ENCODE data around the gene ACAN. TPM values are rescaled to one million over a fixed set of nuclear protein-coding genes. Genes with fewer than 3 reads are reported as not detected.
"Not testable (repeated sequence)": the region's sequence is repeated elsewhere in the genome, so short reads cannot be mapped to it uniquely, and the experiment has no call there.

The ACAN gene
- total RNA-seq, 2 experiments from 2014 or later = not detected

DNA sequence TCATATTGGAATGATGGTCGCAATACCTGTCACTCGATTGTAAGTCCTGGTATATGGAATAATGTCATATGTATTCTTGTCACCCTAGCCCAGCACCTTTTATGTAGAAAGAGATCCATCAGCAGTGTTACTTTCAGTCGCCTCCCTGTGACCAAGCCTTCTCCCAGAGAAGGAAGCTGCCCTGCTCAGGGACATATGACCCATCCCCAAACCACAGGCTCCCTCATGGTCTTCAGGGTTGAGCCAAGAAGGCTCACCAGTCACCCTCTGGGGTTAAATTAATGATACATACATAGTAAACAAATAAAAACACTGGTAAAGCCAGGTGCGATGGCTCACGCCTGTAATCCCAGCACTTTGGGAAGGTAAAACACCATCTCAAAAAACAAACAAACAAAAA, 114.5 kb downstream of the ACAN start:
- peaks cover 7% of the 10 kb centered on the region for H3K27me3 Mint-ChIP-seq
- TF ChIP-seq, protein P1, sequence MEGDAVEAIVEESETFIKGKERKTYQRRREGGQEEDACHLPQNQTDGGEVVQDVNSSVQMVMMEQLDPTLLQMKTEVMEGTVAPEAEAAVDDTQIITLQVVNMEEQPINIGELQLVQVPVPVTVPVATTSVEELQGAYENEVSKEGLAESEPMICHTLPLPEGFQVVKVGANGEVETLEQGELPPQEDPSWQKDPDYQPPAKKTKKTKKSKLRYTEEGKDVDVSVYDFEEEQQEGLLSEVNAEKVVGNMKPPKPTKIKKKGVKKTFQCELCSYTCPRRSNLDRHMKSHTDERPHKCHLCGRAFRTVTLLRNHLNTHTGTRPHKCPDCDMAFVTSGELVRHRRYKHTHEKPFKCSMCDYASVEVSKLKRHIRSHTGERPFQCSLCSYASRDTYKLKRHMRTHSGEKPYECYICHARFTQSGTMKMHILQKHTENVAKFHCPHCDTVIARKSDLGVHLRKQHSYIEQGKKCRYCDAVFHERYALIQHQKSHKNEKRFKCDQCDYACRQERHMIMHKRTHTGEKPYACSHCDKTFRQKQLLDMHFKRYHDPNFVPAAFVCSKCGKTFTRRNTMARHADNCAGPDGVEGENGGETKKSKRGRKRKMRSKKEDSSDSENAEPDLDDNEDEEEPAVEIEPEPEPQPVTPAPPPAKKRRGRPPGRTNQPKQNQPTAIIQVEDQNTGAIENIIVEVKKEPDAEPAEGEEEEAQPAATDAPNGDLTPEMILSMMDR (IDR thresholded peaks at IDR 0.05) = no peak
- H3K27ac Mint-ChIP-seq = no peak overlapping the region
- H3K9me3 Mint-ChIP-seq = no peaks in the 10 kb centered on the region
- DNase-seq = no peak
- H3K36me3 Mint-ChIP-seq (ENCODE audit: low read depth) = no peaks in the 10 kb centered on the region
- intact Hi-C loops (cut with micrococcal nuclease) = no loop called here
- POLR2A ChIA-PET = interaction anchor here (1.3 kb wide), 1 partner anchor 21 kb away, joined by 4 read pairs; no protein-coding TSS in a partner anchor
- H3K4me1 Mint-ChIP-seq (ENCODE audit: low read depth) = peaks cover 23% of the 10 kb centered on the region
- CTCF ChIA-PET = interaction anchor here (1.9 to 2.2 kb wide), 2 partner anchors 13 to 15 kb away, joined by 5 to 9 read pairs; no protein-coding TSS in a partner anchor
- no peak for ATAC-seq
- no peak overlapping the region for H3K4me3 Mint-ChIP-seq

DNA sequence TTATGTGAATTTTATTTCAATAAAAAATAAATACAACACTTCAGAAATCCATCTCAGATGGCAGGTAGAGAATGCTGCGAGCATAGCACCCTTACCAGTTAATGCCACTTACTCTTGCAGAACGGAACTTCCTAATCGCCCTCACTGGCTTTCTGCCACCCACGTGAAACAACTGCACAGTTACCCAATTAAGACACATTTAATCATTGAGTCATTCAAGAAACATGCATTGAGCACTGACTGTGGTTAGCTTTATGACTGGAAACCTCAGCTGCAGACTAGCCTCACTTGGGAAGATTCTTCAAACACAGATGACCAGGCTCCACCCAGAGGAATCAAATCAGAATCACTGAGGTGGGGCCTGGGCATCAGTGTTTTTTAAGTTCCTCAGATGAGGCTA, 115.5 kb downstream of the ACAN start:
- Mint-ChIP-seq H3K27ac (no peak overlapping the region), H3K36me3 (ENCODE audit: low read depth) (no peaks in the 10 kb centered on the region), H3K27me3 (peaks cover 7% of the 10 kb centered on the region), H3K4me3 (no peak overlapping the region), H3K4me1 (ENCODE audit: low read depth) (peaks cover 19% of the 10 kb centered on the region), H3K9me3 (no peaks in the 10 kb centered on the region)
- CTCF ChIA-PET = interaction anchor here (1.5 to 1.9 kb wide), 2 partner anchors 14 to 252 kb away, joined by 3 to 9 read pairs; no protein-coding TSS in a partner anchor
- intact Hi-C loops (cut with micrococcal nuclease) = no loop called here
- TF ChIP-seq, protein P1 (IDR thresholded peaks at IDR 0.05) = no peak
- POLR2A ChIA-PET = no interaction called here
- ATAC-seq (peak; percentile 91), DNase-seq (peak; percentile 71)

DNA sequence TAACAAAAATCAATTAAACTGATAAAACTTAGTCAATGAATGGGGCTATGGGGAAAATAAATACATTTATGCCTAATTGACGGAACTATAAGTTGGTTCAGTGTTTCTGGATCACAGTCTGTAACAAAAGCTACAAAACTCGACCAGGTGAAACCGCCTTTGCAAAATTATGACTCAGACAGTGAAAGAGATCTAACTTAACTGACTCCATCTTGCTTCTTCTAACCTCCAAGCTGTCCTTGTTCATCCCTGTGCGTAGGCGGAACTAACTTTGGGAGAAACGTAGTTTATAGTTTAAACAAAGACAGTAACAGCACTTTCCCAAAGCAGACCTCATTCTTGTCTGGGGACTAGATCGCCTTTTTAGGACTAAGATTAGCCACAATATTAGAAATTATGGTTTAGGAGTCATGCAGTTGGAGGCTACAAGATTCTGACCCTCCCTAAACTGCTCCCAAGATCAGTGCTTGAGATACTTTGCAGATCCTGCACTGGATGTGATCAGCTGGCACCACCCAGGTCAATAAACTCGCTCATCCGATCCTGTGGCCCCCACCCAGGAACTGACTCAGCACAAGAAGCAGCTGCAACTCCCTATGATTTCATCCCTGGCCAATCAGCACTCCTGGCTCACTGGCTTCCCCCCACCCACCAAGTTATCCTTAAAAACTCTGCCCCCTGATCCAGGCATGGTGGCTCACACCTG, 117.1 kb downstream of the ACAN start:
- Mint-ChIP-seq H3K27ac (no peak overlapping the region), H3K36me3 (ENCODE audit: low read depth) (no peaks in the 10 kb centered on the region), H3K9me3 (no peaks in the 10 kb centered on the region), H3K27me3 (peaks cover 7% of the 10 kb centered on the region), H3K4me3 (no peak overlapping the region), H3K4me1 (ENCODE audit: low read depth) (peaks cover 19% of the 10 kb centered on the region)
- TF ChIP-seq, protein P1 (IDR thresholded peaks at IDR 0.05) = no peak
- ChIA-PET CTCF (interaction anchor here (2.3 kb wide), 1 partner anchor 15 kb away, joined by 15 read pairs; no protein-coding TSS in a partner anchor), POLR2A (interaction anchor here (1.1 kb wide), 1 partner anchor 12 kb away, joined by 3 read pairs; no protein-coding TSS in a partner anchor)
- intact Hi-C loops (cut with micrococcal nuclease) = no loop called here
- DNase-seq = no peak
- no peak for ATAC-seq

DNA sequence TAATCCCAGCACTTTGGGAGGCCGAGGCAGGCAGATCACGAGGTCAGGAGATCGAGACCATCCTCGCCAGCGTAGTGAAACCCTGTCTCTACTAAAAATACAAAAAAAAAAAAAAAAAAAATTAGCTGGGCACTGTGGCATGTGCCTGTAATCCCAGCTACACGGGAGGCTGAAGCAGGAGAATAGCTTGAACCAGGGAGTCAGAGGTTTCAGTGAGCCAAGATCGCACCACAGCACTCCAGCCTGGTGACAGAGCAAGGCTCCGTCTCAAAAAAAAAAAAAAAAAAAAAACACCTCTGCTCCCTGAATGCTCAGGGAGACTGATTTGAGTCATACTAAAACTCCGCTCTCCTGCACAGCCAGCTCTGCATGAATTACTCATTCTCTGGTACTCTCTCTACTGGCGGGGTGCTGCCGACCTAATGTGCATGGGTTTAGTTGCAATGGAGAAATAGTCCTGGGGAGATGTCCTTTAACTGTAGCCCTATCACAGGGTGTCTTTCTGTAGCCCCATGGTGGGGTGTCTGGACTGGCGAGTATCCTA, 117.7 kb downstream of the ACAN start:
- H3K4me3 Mint-ChIP-seq; H3K27ac Mint-ChIP-seq; H3K27me3 Mint-ChIP-seq; intact Hi-C loops (cut with micrococcal nuclease); H3K36me3 Mint-ChIP-seq (ENCODE audit: low read depth); H3K9me3 Mint-ChIP-seq: not testable (repeated sequence)
- ATAC-seq (peak; percentile 63), DNase-seq (peak; percentile 45)
- ChIA-PET CTCF (interaction anchor here (0.9 to 2.3 kb wide), 2 partner anchors 16 to 239 kb away, joined by 3 to 15 read pairs; no protein-coding TSS in a partner anchor), POLR2A (interaction anchor here (1.1 kb wide), 1 partner anchor 12 kb away, joined by 3 read pairs; no protein-coding TSS in a partner anchor)
- peaks cover 19% of the 10 kb centered on the region for H3K4me1 Mint-ChIP-seq (ENCODE audit: low read depth)

Other genes with a start within 250 kb of the ACAN start
- 10 to 100 TPM; 55.2 to 58.4 TPM for gene AEN, start 182.1 kb upstream of the ACAN start, total RNA-seq
- gene ISG20, start 164.4 kb upstream of the ACAN start, total RNA-seq = 10 to 100 TPM; 75.1 to 82.8 TPM
- gene HAPLN3, start 92.1 kb downstream of the ACAN start, total RNA-seq = 10 to 100 TPM; 63.2 to 69.5 TPM
- gene MFGE8, start 109.9 kb downstream of the ACAN start, total RNA-seq = 10 to 100 TPM; 29.0 to 34.0 TPM

Measured in activated CD8-positive, alpha-beta T cell treated with anti-CD3 and anti-CD28 coated beads for 36 hours (primary cell).